ENCODE measurements around the gene PAPOLB.

- TF ChIP-seq POLR2A (IDR thresholded peaks at IDR 0.05; ENCODE audit: low read length) (no peak), GATA1 (IDR thresholded peaks at IDR 0.05; ENCODE audit: low read depth, low read length) (no peak)
Observed at GRCh38 chr7:4828720-4829383, 33.0 kb downstream of the PAPOLB start.

Data from erythroblast (primary cell).